SH-SY5Y (cell line): ENCODE results near the gene SLC38A8.

Experiments used
- GATA2 ChIP-seq: IDR thresholded peaks from 2 replicates; pipeline ENCODE4 v1.6.1; 2011; ENCODE audit warnings: mild to moderate bottlenecking, low read depth, low read length
- GATA3 ChIP-seq: IDR thresholded peaks from 2 replicates; pipeline ENCODE4 v1.6.1; 2011; ENCODE audit warnings: low read depth, mild to moderate bottlenecking, low read length, moderate library complexity

DNA sequence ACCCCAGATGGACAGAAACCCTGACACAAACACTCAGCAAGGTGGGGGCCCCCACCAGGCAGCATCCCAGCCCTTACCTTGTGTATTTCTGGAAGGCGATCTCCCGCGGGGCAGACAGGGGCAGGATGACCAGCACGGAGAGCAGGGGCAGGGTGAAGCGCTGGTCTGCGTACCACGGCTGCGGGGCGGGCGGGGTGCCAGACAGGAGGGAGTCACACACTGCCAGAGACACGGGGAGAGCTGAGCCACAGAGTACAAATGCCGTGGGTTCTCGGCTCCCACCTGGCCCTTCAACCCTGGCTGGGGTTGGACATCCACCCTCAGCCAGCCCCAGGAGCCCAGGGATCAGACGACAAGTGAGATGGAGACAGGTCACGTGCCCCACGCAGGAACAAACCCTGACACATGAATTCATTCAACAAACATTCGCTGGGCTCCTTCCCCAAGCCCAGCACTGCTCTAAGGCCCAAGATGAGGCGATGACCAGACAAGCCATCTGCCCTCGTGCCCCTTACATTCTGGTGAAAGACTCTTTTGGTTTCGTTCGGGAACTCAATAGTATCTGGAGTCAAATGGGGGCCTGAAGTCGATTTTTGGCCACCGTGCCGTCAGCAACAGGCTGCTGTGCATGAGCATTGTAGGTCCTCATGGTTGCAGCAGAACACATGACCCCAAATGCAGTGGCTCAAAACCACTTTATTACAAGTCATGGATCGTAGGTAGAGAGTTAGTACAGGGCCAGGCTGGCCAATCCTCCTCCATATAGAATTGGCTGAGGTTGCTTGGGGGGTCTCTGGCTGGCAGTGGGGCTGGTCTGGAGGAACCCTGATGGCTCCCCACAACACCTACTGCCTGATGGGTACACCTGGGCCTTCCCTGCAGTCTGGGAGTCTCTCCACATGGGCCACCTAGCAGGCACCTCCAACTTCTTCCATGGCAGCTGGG lies 9.1 kb downstream of the SLC38A8 start:
- TF ChIP-seq GATA2 (no peak), GATA3 (no peak)
